PC-9 (cell line): ENCODE data around the gene FOXG1.

Source experiments
- CTCF ChIP-seq: fragments of 200-600 bp; sonication (generic); conservative IDR thresholded peaks from 2 replicates; pipeline ENCODE4 v1.6.1; 2017; ENCODE audit warnings: mixed run types, antibody characterized with exemption, mild to moderate bottlenecking, moderate library complexity
- EZH2 ChIP-seq: fragments of 200-600 bp; sonication (generic); IDR thresholded peaks from 2 replicates; pipeline ENCODE4 v1.8.0; 2017; ENCODE audit warnings: antibody characterized with exemption, low read depth

- TF ChIP-seq CTCF (no peak), EZH2 (no peak)
Observed at GRCh38 chr14:28760431-28760996, 6.1 kb upstream of the FOXG1 start.
